ENCODE data around the gene SPCS2.

The SPCS2 gene

GRCh38 chr11:74932169-74932568 lies 16.9 kb upstream of the SPCS2 start:
- TF ChIP-seq CTCF (IDR thresholded peaks at IDR 0.05; ENCODE audit: low read depth, low read length, missing control alignments): no peak
- no peaks in the 10 kb centered on the region for H3K27me3 ChIP-seq (replicated peaks)
- DNase-seq: peak; percentile 78
- peaks cover 11% of the 10 kb centered on the region for H3K36me3 ChIP-seq (replicated peaks)
- H3K27ac ChIP-seq: peak overlapping the region; percentile 70
- in situ Hi-C loops (cut with HindIII; ENCODE audit: low pct_ligation_motif_present, low sequenced_read_pairs): no loop called here
- H3K4me3 ChIP-seq (ENCODE audit: low read depth, low read length): no peak overlapping the region

- Histone ChIP-seq H3K4me3 (ENCODE audit: low read depth, low read length) (no peak overlapping the region), H3K27me3 (replicated peaks) (no peaks in the 10 kb centered on the region), H3K27ac (peak overlapping the region; percentile 70), H3K36me3 (replicated peaks) (peaks cover 11% of the 10 kb centered on the region)
- in situ Hi-C loops (cut with HindIII; ENCODE audit: low pct_ligation_motif_present, low sequenced_read_pairs): no loop called here
- no peak for TF ChIP-seq CTCF (IDR thresholded peaks at IDR 0.05; ENCODE audit: low read depth, low read length, missing control alignments)
- peak; percentile 70 for DNase-seq
These were observed 16.3 kb upstream of the SPCS2 start for GRCh38 chr11:74932797-74933196.

- H3K36me3 ChIP-seq (replicated peaks): peaks cover 11% of the 10 kb centered on the region
- no peak overlapping the region for H3K4me3 ChIP-seq (ENCODE audit: low read depth, low read length)
- in situ Hi-C loops (cut with HindIII; ENCODE audit: low pct_ligation_motif_present, low sequenced_read_pairs): no loop called here
- TF ChIP-seq CTCF (IDR thresholded peaks at IDR 0.05; ENCODE audit: low read depth, low read length, missing control alignments): no peak
- H3K27ac ChIP-seq: no peak overlapping the region
- H3K27me3 ChIP-seq (replicated peaks): no peaks in the 10 kb centered on the region
- no peak for DNase-seq
These were observed 15.3 kb upstream of the SPCS2 start for GRCh38 chr11:74933765-74934164.

- no peaks in the 10 kb centered on the region for H3K27me3 ChIP-seq (replicated peaks)
- H3K36me3 ChIP-seq (replicated peaks): peaks cover 11% of the 10 kb centered on the region
- no peak overlapping the region for H3K27ac ChIP-seq
- H3K4me3 ChIP-seq (ENCODE audit: low read depth, low read length): no peak overlapping the region
- no peak for TF ChIP-seq CTCF (IDR thresholded peaks at IDR 0.05; ENCODE audit: low read depth, low read length, missing control alignments)
- in situ Hi-C loops (cut with HindIII; ENCODE audit: low pct_ligation_motif_present, low sequenced_read_pairs): no loop called here
- DNase-seq: no peak
These were observed 13.8 kb upstream of the SPCS2 start for GRCh38 chr11:74935285-74935684.

GRCh38 chr11:74936087-74936486 lies 13.0 kb upstream of the SPCS2 start:
- Histone ChIP-seq H3K27ac (no peak overlapping the region), H3K27me3 (replicated peaks) (no peaks in the 10 kb centered on the region), H3K36me3 (replicated peaks) (peaks cover 11% of the 10 kb centered on the region), H3K4me3 (ENCODE audit: low read depth, low read length) (no peak overlapping the region)
- TF ChIP-seq CTCF (IDR thresholded peaks at IDR 0.05; ENCODE audit: low read depth, low read length, missing control alignments): no peak
- in situ Hi-C loops (cut with HindIII; ENCODE audit: low pct_ligation_motif_present, low sequenced_read_pairs): no loop called here
- no peak for DNase-seq

GRCh38 chr11:74936976-74937375 lies 12.1 kb upstream of the SPCS2 start:
- Histone ChIP-seq H3K36me3 (replicated peaks) (peaks cover 11% of the 10 kb centered on the region), H3K27me3 (replicated peaks) (no peaks in the 10 kb centered on the region), H3K4me3 (ENCODE audit: low read depth, low read length) (no peak overlapping the region), H3K27ac (no peak overlapping the region)
- TF ChIP-seq CTCF (IDR thresholded peaks at IDR 0.05; ENCODE audit: low read depth, low read length, missing control alignments): no peak
- in situ Hi-C loops (cut with HindIII; ENCODE audit: low pct_ligation_motif_present, low sequenced_read_pairs): no loop called here
- DNase-seq: no peak

Measured in brain microvascular endothelial cell (primary cell).